Liver (tissue), 9 donors: Measurements from ENCODE around the gene DES. TPM values are rescaled to one million over a fixed set of nuclear protein-coding genes. Genes with fewer than 3 reads are reported as not detected.

Experiments
- DNase-seq: peaks from one replicate; pipeline ENCODE4 v3.0.0-alpha.2; 2017; ENCODE audit warnings: low spot score
- H3K27ac ChIP-seq, 2 donors: one replicate each; pipeline ENCODE4 v1.7.0; 2013; ENCODE audit warnings: inconsistent platforms in 2 of 2, low read length in 2 of 2, control low read depth in 1 of 2, low read depth in 1 of 2, mild to moderate bottlenecking in 1 of 2
- H3K27me3 ChIP-seq, 4 donors: one replicate each; pipeline versions ENCODE4 v1.6.1 to v1.7.0; 2013; ENCODE audit warnings: low read length in 3 of 4, inconsistent platforms in 1 of 4, mild to moderate bottlenecking in 1 of 4, moderate library complexity in 1 of 4; ENCODE audit not compliant: control insufficient read depth in 4 of 4, insufficient read depth in 4 of 4
- H3K36me3 ChIP-seq, 4 donors: one replicate each; pipeline versions ENCODE4 v1.6.1 to v1.7.0; 2013; ENCODE audit warnings: low read length in 3 of 4, mild to moderate bottlenecking in 3 of 4, low read depth in 1 of 4, moderate library complexity in 1 of 4; ENCODE audit not compliant: control insufficient read depth in 4 of 4, insufficient read depth in 3 of 4
- H3K4me1 ChIP-seq, 4 donors: one replicate each; pipeline versions ENCODE4 v1.6.1 to v1.7.0; 2013; ENCODE audit warnings: low read length in 3 of 4, mild to moderate bottlenecking in 3 of 4, moderate library complexity in 1 of 4; ENCODE audit not compliant: control insufficient read depth in 4 of 4, insufficient read depth in 4 of 4
- H3K4me3 ChIP-seq, 3 donors: one replicate each; pipeline versions ENCODE4 v1.6.1 to v1.7.0; 2013; ENCODE audit warnings: low read length in 3 of 3, control low read depth in 1 of 3, low read depth in 1 of 3, mild to moderate bottlenecking in 1 of 3
- H3K9ac ChIP-seq, 2 donors: one replicate each; pipeline ENCODE4 v1.7.0; 2013; ENCODE audit warnings: low read length in 2 of 2, mild to moderate bottlenecking in 2 of 2, moderate library complexity in 2 of 2, control low read depth in 1 of 2, low read depth in 1 of 2
- H3K9me3 ChIP-seq, 4 donors: one replicate each; pipeline versions ENCODE4 v1.6.1 to v1.7.0; 2013; ENCODE audit warnings: low read length in 3 of 4; ENCODE audit not compliant: control insufficient read depth in 4 of 4
- ATF3 ChIP-seq: IDR thresholded peaks from 2 replicates; pipeline ENCODE4 v1.6.1; 2016; ENCODE audit warnings: antibody characterized with exemption
- CTCF ChIP-seq: fragments of 150-350 bp; IDR thresholded peaks from 2 replicates; pipeline ENCODE4 v1.5.1; 2017; ENCODE audit warnings: improper control_type of control experiment, low read depth, low read length; ENCODE audit not compliant: missing input control
- EGR1 ChIP-seq, 2 donors: IDR thresholded peaks; 2 replicates each; pipeline ENCODE4 v1.6.1; 2016 to 2018; ENCODE audit warnings: antibody characterized with exemption in 2 of 2, low read depth in 2 of 2
- FOXA1 ChIP-seq: IDR thresholded peaks from 2 replicates; pipeline ENCODE4 v1.6.1; 2016; ENCODE audit warnings: antibody characterized with exemption
- FOXA2 ChIP-seq: IDR thresholded peaks from 2 replicates; pipeline ENCODE4 v1.6.1; 2016; ENCODE audit warnings: antibody characterized with exemption
- GABPA ChIP-seq, 2 donors: IDR thresholded peaks in 1 of 2; conservative IDR thresholded peaks in 1 of 2; 2 replicates each; pipeline ENCODE4 v1.6.1; 2016; ENCODE audit warnings: antibody characterized with exemption in 2 of 2, mild to moderate bottlenecking in 1 of 2, moderate library complexity in 1 of 2
- HNF4A ChIP-seq, 2 donors: conservative IDR thresholded peaks; 2 replicates each; pipeline ENCODE4 v1.6.1; 2016; ENCODE audit warnings: antibody characterized with exemption in 2 of 2, mild to moderate bottlenecking in 2 of 2
- HNF4G ChIP-seq: IDR thresholded peaks from 2 replicates; pipeline ENCODE4 v1.6.1; 2016; ENCODE audit warnings: antibody characterized with exemption
- JUND ChIP-seq, 2 donors: IDR thresholded peaks; 2 replicates each; pipeline ENCODE4 v1.6.1; 2016; ENCODE audit warnings: antibody characterized with exemption in 2 of 2
- MAX ChIP-seq: IDR thresholded peaks from 2 replicates; pipeline ENCODE4 v1.6.1; 2016; ENCODE audit warnings: antibody characterized with exemption
- NR2F2 ChIP-seq: IDR thresholded peaks from 2 replicates; pipeline ENCODE4 v1.6.1; 2016; ENCODE audit warnings: antibody characterized with exemption
- RAD21 ChIP-seq, 2 donors: IDR thresholded peaks; 2 replicates each; pipeline ENCODE4 v1.6.1; 2016; ENCODE audit warnings: antibody characterized with exemption in 2 of 2, mild to moderate bottlenecking in 2 of 2
- REST ChIP-seq: IDR thresholded peaks from 2 replicates; pipeline ENCODE4 v1.6.1; 2016; ENCODE audit warnings: antibody characterized with exemption, mild to moderate bottlenecking
- RXRA ChIP-seq, 2 donors: IDR thresholded peaks; 2 replicates each; pipeline ENCODE4 v1.6.1; 2017 to 2018; ENCODE audit warnings: antibody characterized with exemption in 2 of 2, mild to moderate bottlenecking in 1 of 2
- SP1 ChIP-seq: IDR thresholded peaks from 2 replicates; pipeline ENCODE4 v1.6.1; 2018; ENCODE audit warnings: antibody characterized with exemption, mild to moderate bottlenecking
- TAF1 ChIP-seq: conservative IDR thresholded peaks from 2 replicates; pipeline ENCODE4 v1.6.1; 2016; ENCODE audit warnings: antibody characterized with exemption, mild to moderate bottlenecking
- YY1 ChIP-seq: IDR thresholded peaks from 2 replicates; pipeline ENCODE4 v1.6.1; 2016; ENCODE audit warnings: antibody characterized with exemption, mild to moderate bottlenecking
- ZBTB33 ChIP-seq: IDR thresholded peaks from 2 replicates; pipeline ENCODE4 v1.6.1; 2016; ENCODE audit warnings: antibody characterized with exemption
- WGBS: extraction: QIAGEN DNeasy Blood & Tissue Kit; methylation state at CpG from one replicate; pipeline ENCODE4 v1.1.7; 2013; 5-methylcytosine and 5-hydroxymethylcytosine counted together
- polyA plus RNA-seq, 2 donors: library from polyadenylated mRNA; stranded (reverse) in 1 of 2; unstranded in 1 of 2; fragments of 200-250 nt in 1 of 2; fragments of >200 nt in 1 of 2; fragmentation: Nextera tagmentation in 1 of 2; extraction: Ambion mirVana in 1 of 2; gene quantifications; one replicate each; pipeline versions ENCODE4 v1.2.1 to v1.2.3, GENCODE V29; 2013 to 2015
- total RNA-seq, 2 donors: library from RNA; depleted of rRNA; stranded (reverse); fragments of >200 nt; gene quantifications; one replicate each; pipeline ENCODE4 v1.2.3, GENCODE V29; 2014
- donor health status: healthy.
- donor health status: healthy.
- donor health status: healthy.
- donor health status: healthy.
- donor health status: healthy.

The DES gene
- total and polyA plus RNA-seq, 4 donors = 0.15 to 50.0 (median 3.2) TPM

GRCh38 chr2:219417374-219417773, 803 bp upstream of the DES start:
- no peak overlapping the region for H3K9ac ChIP-seq
- no peak overlapping the region for H3K27ac ChIP-seq
- H3K36me3 ChIP-seq = no peaks in the 10 kb centered on the region
- no peak overlapping the region for H3K4me3 ChIP-seq
- no peaks in the 10 kb centered on the region for H3K9me3 ChIP-seq
- peaks cover 0 to 9% (median 3%) of the 10 kb centered on the region in 4 donors for H3K4me1 ChIP-seq
- DNase-seq = no peak
- TF ChIP-seq HNF4G = no peak
- no peak for TF ChIP-seq MAX
- TF ChIP-seq GABPA (IDR thresholded peaks at IDR 0.05 in 1 of 2, conservative IDR thresholded peaks at IDR 0.05 in 1 of 2) = no peak
- no peak for TF ChIP-seq NR2F2
- TF ChIP-seq ZBTB33 = no peak
- TF ChIP-seq FOXA2 = no peak
- no peak for TF ChIP-seq FOXA1
- TF ChIP-seq REST = no peak
- TF ChIP-seq YY1 = no peak
- no peak for TF ChIP-seq SP1
- TF ChIP-seq TAF1 = no peak
- TF ChIP-seq CTCF = no peak
- no peak for TF ChIP-seq EGR1 (IDR thresholded peaks at IDR 0.05; ENCODE audit: low read depth in 2 of 2)
- no peak for TF ChIP-seq JUND (IDR thresholded peaks at IDR 0.05)
- no peak for TF ChIP-seq RAD21 (IDR thresholded peaks at IDR 0.05)
- TF ChIP-seq ATF3 = no peak
- no peak for TF ChIP-seq RXRA (IDR thresholded peaks at IDR 0.05)
- no peak for TF ChIP-seq HNF4A (conservative IDR thresholded peaks at IDR 0.05)
- peaks cover 0 to 6% (median 1%) of the 10 kb centered on the region in 4 donors for H3K27me3 ChIP-seq
- 80% methylated on average over 9 of the region's 9 CpGs for WGBS
